B cell (primary cell): ENCODE results near the gene CCDC88C. TPM values are rescaled to one million over a fixed set of nuclear protein-coding genes. Genes with fewer than 3 reads are reported as not detected.

Experiments used
- ATAC-seq: fragments of 200-7000 bp; cut with Tn5 transposase; one replicate; pipeline ENCODE4 v1.10.0; 2021; ENCODE audit warnings: low read depth, mild to moderate bottlenecking, moderate number of reproducible peaks, moderate library complexity
- CTCF ChIA-PET: fragments of 350-600 bp; sonication (Branson Sonifier 250); formaldehyde crosslinking; loops from one replicate; lab custom pipeline; 2021; ENCODE audit warnings: antibody characterized with exemption, inconsistent platforms; lab: Charles Lee
- POLR2A ChIA-PET: fragments of 350-600 bp; sonication (Branson Sonifier 250); formaldehyde crosslinking; loops from one replicate; lab custom pipeline; 2021; ENCODE audit warnings: antibody characterized with exemption; lab: Charles Lee
- DNase-seq: peaks from one replicate; pipeline ENCODE4 v3.0.0; 2013
- H2AFZ ChIP-seq: 2 replicates; pipeline ENCODE4 v1.6.1; 2012; ENCODE audit warnings: mild to moderate bottlenecking, low read depth, low read length; ENCODE audit not compliant: insufficient read depth, poor library complexity, severe bottlenecking
- H3K27ac ChIP-seq, 2 donors: 1 replicate in 1 of 2; 2 replicates in 1 of 2; pipeline ENCODE4 v1.5.1; 2012 to 2013; ENCODE audit warnings: low read length in 2 of 2, mild to moderate bottlenecking in 2 of 2, moderate library complexity in 1 of 2
- H3K27me3 ChIP-seq, 4 experiments: fragments of 200-600 bp in 1 of 4; sonication (generic) in 1 of 4; replicated peaks in 1 of 4; 1 replicate in 2 of 4; 2 replicates in 2 of 4; pipeline versions ENCODE4 v1.6.1 to v1.7.0; 2013 to 2016; ENCODE audit warnings: low read length in 3 of 4, mild to moderate bottlenecking in 2 of 4, mixed read lengths in 1 of 4, moderate library complexity in 1 of 4; ENCODE audit not compliant: insufficient read depth in 4 of 4, control insufficient read depth in 3 of 4; ENCODE audit errors: control extremely low read depth in 1 of 4
- H3K36me3 ChIP-seq, 2 experiments: replicated peaks in 1 of 2; 1 replicate in 1 of 2; 2 replicates in 1 of 2; pipeline versions ENCODE4 v1.6.1 to v1.7.1; 2013; ENCODE audit warnings: low read length in 1 of 2; ENCODE audit not compliant: insufficient read depth in 2 of 2, control insufficient read depth in 1 of 2; ENCODE audit errors: control extremely low read depth in 1 of 2, extremely low read depth in 1 of 2
- H3K4me1 ChIP-seq, 2 donors: fragments of 200-600 bp in 1 of 2; sonication (generic) in 1 of 2; 1 replicate in 1 of 2; 2 replicates in 1 of 2; pipeline versions ENCODE4 v1.5.1 to v1.6.1; 2013 to 2017; ENCODE audit warnings: low read length in 2 of 2; ENCODE audit not compliant: control insufficient read depth in 2 of 2, insufficient read depth in 2 of 2
- H3K4me2 ChIP-seq: replicated peaks from 2 replicates; pipeline ENCODE3; 2012; ENCODE audit warnings: mild to moderate bottlenecking, low read depth, low read length; ENCODE audit not compliant: poor library complexity, severe bottlenecking
- H3K4me3 ChIP-seq, 5 experiments: fragments of 200-600 bp in 1 of 5; sonication (generic) in 1 of 5; 1 replicate in 3 of 5; 2 replicates in 2 of 5; pipeline versions ENCODE4 v1.5.1 to v1.7.0; 2011 to 2016; ENCODE audit warnings: low read length in 4 of 5, mild to moderate bottlenecking in 4 of 5, low read depth in 2 of 5, control low read depth in 1 of 5, moderate library complexity in 1 of 5; ENCODE audit not compliant: insufficient read depth in 1 of 5; ENCODE audit errors: control extremely low read depth in 1 of 5, extremely low read depth in 1 of 5
- H3K79me2 ChIP-seq: fragments of 200-600 bp; sonication (generic); one replicate; pipeline ENCODE4 v1.6.0; 2016; ENCODE audit warnings: low read length; ENCODE audit not compliant: control insufficient read depth, insufficient read depth
- H3K9ac ChIP-seq: fragments of 200-600 bp; sonication (generic); 2 replicates; pipeline ENCODE4 v1.6.1; 2017; ENCODE audit warnings: mild to moderate bottlenecking, low read length, moderate library complexity
- H3K9me3 ChIP-seq, 3 donors: one replicate each; pipeline versions ENCODE4 v1.6.1 to v1.7.1; 2013; ENCODE audit warnings: low read length in 2 of 3; ENCODE audit not compliant: control insufficient read depth in 2 of 3, insufficient read depth in 1 of 3; ENCODE audit errors: control extremely low read depth in 1 of 3
- H4K20me1 ChIP-seq: 2 replicates; pipeline ENCODE4 v1.6.0; 2012; ENCODE audit warnings: mild to moderate bottlenecking, low read length; ENCODE audit not compliant: insufficient read depth, control insufficient read depth, poor library complexity, severe bottlenecking
- H3K27ac Mint-ChIP-seq: one replicate; pipeline ENCODE4 v1.8.0; 2021; ENCODE audit warnings: mixed read lengths
- H3K27me3 Mint-ChIP-seq: one replicate; pipeline ENCODE4 v1.8.0; 2021; ENCODE audit warnings: mixed read lengths
- H3K4me1 Mint-ChIP-seq: one replicate; pipeline ENCODE4 v1.8.0; 2021; ENCODE audit warnings: mixed read lengths
- H3K4me3 Mint-ChIP-seq: one replicate; pipeline ENCODE4 v1.8.0; 2021; ENCODE audit warnings: mixed read lengths
- H3K9me3 Mint-ChIP-seq: one replicate; pipeline ENCODE4 v1.8.0; 2022; ENCODE audit warnings: mixed read lengths; ENCODE audit not compliant: insufficient read depth
- CTCF ChIP-seq: fragments of 200-600 bp; IDR thresholded peaks from one replicate; pipeline ENCODE4 v1.8.0; 2022; ENCODE audit warnings: antibody characterized with exemption, mild to moderate bottlenecking
- EZH2 ChIP-seq: IDR thresholded peaks from 2 replicates; pipeline ENCODE4 v1.6.1; 2012; ENCODE audit warnings: borderline replicate concordance, low read depth, mild to moderate bottlenecking, moderate library complexity, low read length; ENCODE audit not compliant: insufficient read depth, poor library complexity, severe bottlenecking
- WGBS: methylation state at CpG from one replicate; pipeline ENCODE4 v1.1.5; 2013; ENCODE audit warnings: missing lambda C conversion rate; ENCODE audit not compliant: insufficient coverage; 5-methylcytosine and 5-hydroxymethylcytosine counted together
- intact Hi-C: fragments of 100-400 bp; cut with micrococcal nuclease; formaldehyde crosslinking; loops from one replicate; pipeline ENCODE4 v1.10.0; 2022
- polyA plus RNA-seq: library from polyadenylated mRNA; depleted of rRNA; stranded (reverse); fragments of >200 nt; gene quantifications from 2 replicates; pipeline ENCODE4 v1.2.3, GENCODE V29; 2012
- total RNA-seq, 2 donors: library from RNA; stranded (reverse); fragments of 120-200 nt in 1 of 2; gene quantifications; 1 replicate in 1 of 2; 2 replicates in 1 of 2; pipeline versions ENCODE4 v1.2.3 to v1.2.4, GENCODE V29; 2013 to 2022

The CCDC88C gene
- total and polyA plus RNA-seq, 2 donors (not counting 1 experiment from before 2014, with no cell fraction given): 98.7 to 181 TPM

GRCh38 chr14:91289464-91289863 lies 128.2 kb downstream of the CCDC88C start:
- H3K79me2 ChIP-seq: peaks cover 20% of the 10 kb centered on the region
- H3K4me2 ChIP-seq: no peak overlapping the region
- ChIA-PET POLR2A (interaction anchor here (0.5 kb wide), 1 partner anchor 33 kb away, joined by 9 read pairs; no protein-coding TSS in a partner anchor), CTCF (interaction anchor here (0.8 to 16.1 kb wide), 5 partner anchors 11 to 387 kb away, joined by 3 to 449 read pairs (median 15); no protein-coding TSS in a partner anchor)
- TF ChIP-seq EZH2 (no peak), CTCF (no peak)
- no peak overlapping the region for H3K4me3 ChIP-seq
- H3K27ac ChIP-seq: no peak overlapping the region
- no peaks in the 10 kb centered on the region for H3K9me3 ChIP-seq
- no peak overlapping the region for H2AFZ ChIP-seq
- H3K36me3 ChIP-seq: peaks cover 4 to 92% of the 10 kb centered on the region in 2 experiments
- Mint-ChIP-seq H3K4me1 (peaks cover 19% of the 10 kb centered on the region), H3K4me3 (no peak overlapping the region), H3K9me3 (no peaks in the 10 kb centered on the region), H3K27me3 (no peaks in the 10 kb centered on the region), H3K27ac (peak overlapping the region; percentile 10)
- H3K27me3 ChIP-seq: no peaks in the 10 kb centered on the region
- intact Hi-C loops: loop anchor here (5.0 kb wide), 2 partner anchors 47 to 302 kb away; partner anchors contain the start of gene GPR68
- no peak for DNase-seq
- peaks cover 20 to 21% of the 10 kb centered on the region in 2 donors for H3K4me1 ChIP-seq
- peaks cover 32% of the 10 kb centered on the region for H4K20me1 ChIP-seq
- no peak overlapping the region for H3K9ac ChIP-seq
- 95% methylated on average over 3 of the region's 4 CpGs for WGBS
- no peak for ATAC-seq

- no peak for ATAC-seq
- H3K9me3 ChIP-seq: no peaks in the 10 kb centered on the region
- H3K27ac ChIP-seq: no peak overlapping the region
These were observed 128.7 kb downstream of the CCDC88C start for GRCh38 chr14:91288876-91289275.

More at GRCh38 chr14:91288876-91289275, 128.7 kb downstream of the CCDC88C start:
- Mint-ChIP-seq H3K9me3 (no peaks in the 10 kb centered on the region), H3K4me3 (no peak overlapping the region), H3K27me3 (no peaks in the 10 kb centered on the region), H3K4me1 (peaks cover 23% of the 10 kb centered on the region), H3K27ac (no peak overlapping the region)
- peaks cover 26% of the 10 kb centered on the region for H4K20me1 ChIP-seq
- WGBS: 96% methylated on average over 25 of the region's 28 CpGs
- no peaks in the 10 kb centered on the region for H3K27me3 ChIP-seq
- H2AFZ ChIP-seq: no peak overlapping the region
- TF ChIP-seq CTCF (no peak), EZH2 (no peak)
- peaks cover 20 to 21% of the 10 kb centered on the region in 2 donors for H3K4me1 ChIP-seq
- peaks cover 19% of the 10 kb centered on the region for H3K79me2 ChIP-seq
- H3K4me3 ChIP-seq: no peak overlapping the region
- peaks cover 2 to 92% of the 10 kb centered on the region in 2 experiments for H3K36me3 ChIP-seq
- ChIA-PET CTCF (interaction anchor here (1.3 to 16.1 kb wide), 7 partner anchors 9 to 386 kb away, joined by 3 to 449 read pairs (median 11); partner anchors contain the start of gene GPR68), POLR2A (no interaction called here)
- no peak for DNase-seq
- no peak overlapping the region for H3K4me2 ChIP-seq
- intact Hi-C loops: loop anchor here (5.0 kb wide), 2 partner anchors 47 to 302 kb away; partner anchors contain the start of gene GPR68
- H3K9ac ChIP-seq: no peak overlapping the region
